Hematopoietic multipotent progenitor cell treated with erythropoietin and hydrocortisone succinate and interleukin-3 and kit ligand, for 6 days (in vitro differentiated cells): ENCODE data around the gene CARD19.

Experiments used
- DNase-seq: peaks from one replicate; pipeline ENCODE4 v3.0.0-alpha.2; 2015

The CARD19 gene

GRCh38 chr9:93096131-93096802 is at the start of gene CARD19:
Gene CARD19, plus strand, starts transcription at chr9:93096217. Its CDS starts 129 bp downstream, at chr9:93096346.
- peak; percentile 72 for DNase-seq

GRCh38 chr9:93048566-93049448 is 47.2 kb upstream of the CARD19 start:
- DNase-seq, result no peak

GRCh38 chr9:93049491-93049890 is 46.5 kb upstream of the CARD19 start:
- no peak for DNase-seq

- DNase-seq, result no peak
Observed at GRCh38 chr9:93050231-93050630, 45.8 kb upstream of the CARD19 start.

- DNase-seq, result no peak
Observed at GRCh38 chr9:93051680-93052089, 44.3 kb upstream of the CARD19 start.

- DNase-seq, result no peak
Observed at GRCh38 chr9:93052791-93053540, 43.1 kb upstream of the CARD19 start.

- DNase-seq, result no peak
Observed at GRCh38 chr9:93053781-93054331, 42.2 kb upstream of the CARD19 start.

- DNase-seq, result no peak
Observed at GRCh38 chr9:93054758-93055704, 41.0 kb upstream of the CARD19 start.

GRCh38 chr9:93057042-93057702 is 38.8 kb upstream of the CARD19 start:
- DNase-seq, result no peak

- DNase-seq, result no peak
Observed at GRCh38 chr9:93057703-93058354, 38.2 kb upstream of the CARD19 start.

GRCh38 chr9:93058355-93059010 is 37.5 kb upstream of the CARD19 start, which contains the start of gene SUSD3:
Gene SUSD3, plus strand, starts transcription at chr9:93058701. Its CDS starts 42 bp downstream, at chr9:93058743.
- peak; percentile 73 for DNase-seq

- peak; percentile 61 for DNase-seq
Observed at GRCh38 chr9:93059011-93059714, 36.9 kb upstream of the CARD19 start.

GRCh38 chr9:93059715-93060578 is 36.1 kb upstream of the CARD19 start:
- DNase-seq, result no peak

- no peak for DNase-seq
Observed at GRCh38 chr9:93060746-93061259, 35.2 kb upstream of the CARD19 start.

- no peak for DNase-seq
Observed at GRCh38 chr9:93061260-93061751, 34.7 kb upstream of the CARD19 start.

GRCh38 chr9:93061791-93062763 is 33.9 kb upstream of the CARD19 start:
- no peak for DNase-seq
